HG03103 (cell line): ENCODE data around the gene PTPRO.
A peak's percentile ranks its signal among the peaks of the same experiment; 100 is the strongest.
"Not testable (repeated sequence)": the region's sequence is repeated elsewhere in the genome, so short reads cannot be mapped to it uniquely, and the experiment has no call there.

Experiments used
- ATAC-seq: cut with Tn5 transposase; IDR thresholded peaks from one replicate; pipeline ENCODE4 v1.9.1; 2021; ENCODE audit warnings: low read depth; ENCODE audit not compliant: unreplicated experiment

The PTPRO gene

GRCh38 chr12:15597125-15597830, 275.0 kb downstream of the PTPRO start:
- no peak for ATAC-seq

GRCh38 chr12:15599266-15600037, 277.1 kb downstream of the PTPRO start:
- no peak for ATAC-seq

- no peak for ATAC-seq
These were observed 278.1 kb downstream of the PTPRO start for GRCh38 chr12:15600223-15600935.

- ATAC-seq = no peak
These were observed 279.0 kb downstream of the PTPRO start for GRCh38 chr12:15601210-15601800.

GRCh38 chr12:15602051-15602672, 279.9 kb downstream of the PTPRO start:
- no peak for ATAC-seq

GRCh38 chr12:15603474-15604085, 281.3 kb downstream of the PTPRO start:
- ATAC-seq = no peak

GRCh38 chr12:15605881-15606590, 283.7 kb downstream of the PTPRO start:
- no peak for ATAC-seq

GRCh38 chr12:15608406-15608805, 286.1 kb downstream of the PTPRO start:
- ATAC-seq = no peak

GRCh38 chr12:15608941-15609340, 286.6 kb downstream of the PTPRO start:
- no peak for ATAC-seq

GRCh38 chr12:15613981-15614380, 291.7 kb downstream of the PTPRO start:
- ATAC-seq = no peak

GRCh38 chr12:15616495-15616894, 294.2 kb downstream of the PTPRO start:
- ATAC-seq = not testable (repeated sequence)

- ATAC-seq = no peak
These were observed 298.6 kb downstream of the PTPRO start for GRCh38 chr12:15620741-15621539.

- ATAC-seq = no peak
These were observed 302.8 kb downstream of the PTPRO start for GRCh38 chr12:15625075-15625474.

- no peak for ATAC-seq
These were observed 306.0 kb downstream of the PTPRO start for GRCh38 chr12:15627995-15628945.

GRCh38 chr12:15629108-15629507, 306.8 kb downstream of the PTPRO start:
- ATAC-seq = peak; percentile 46

GRCh38 chr12:15629761-15630160, 307.5 kb downstream of the PTPRO start:
- ATAC-seq = no peak

- no peak for ATAC-seq
These were observed 308.9 kb downstream of the PTPRO start for GRCh38 chr12:15631007-15631715.
